ENCODE data around the gene BLID.

The BLID gene

GRCh38 chr11:122138744-122139594 is 23.0 kb upstream of the BLID start:
- no peak for DNase-seq

- DNase-seq: no peak
Observed at GRCh38 chr11:122137078-122137793, 21.2 kb upstream of the BLID start.

GRCh38 chr11:122131126-122131525 is 15.1 kb upstream of the BLID start:
- no peak for DNase-seq

DNA sequence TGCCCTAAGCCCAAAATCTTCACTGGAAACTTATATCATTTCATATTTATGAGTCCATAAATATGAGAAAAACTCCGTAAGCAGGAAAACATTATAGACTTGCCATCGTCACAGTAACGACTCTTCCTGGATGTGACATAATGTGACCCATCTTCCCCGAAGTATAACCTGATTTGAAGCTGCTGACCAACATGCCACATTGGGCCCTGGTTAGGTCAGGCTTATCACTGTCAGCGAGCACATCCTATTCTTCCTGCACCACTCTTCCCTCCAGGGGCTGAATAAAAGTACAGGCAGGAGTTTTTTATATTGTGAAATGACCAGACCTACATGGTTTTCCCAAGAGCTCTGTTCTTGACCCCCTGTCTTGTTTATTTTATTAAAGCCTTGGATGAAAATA is 12.1 kb upstream of the BLID start:
- DNase-seq: no peak

DNA sequence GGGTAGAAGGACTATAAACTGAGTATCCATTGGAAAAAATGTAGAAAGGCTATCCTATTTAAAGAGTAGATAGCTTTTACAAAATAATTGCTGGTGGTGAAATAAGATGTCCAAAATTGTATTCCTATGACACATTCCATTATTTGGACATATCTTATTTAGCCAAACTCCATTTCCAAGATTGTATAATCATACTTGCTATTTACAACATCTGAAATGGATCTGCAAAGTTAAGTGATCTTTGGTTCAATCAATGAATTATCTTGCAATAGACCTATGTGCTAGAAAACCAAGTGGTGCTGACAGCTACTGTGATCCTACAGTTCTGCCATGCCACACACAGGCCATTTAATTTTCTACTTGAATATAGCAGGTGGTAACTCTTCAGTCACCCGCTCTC is 11.0 kb upstream of the BLID start:
- no peak for DNase-seq

DNA sequence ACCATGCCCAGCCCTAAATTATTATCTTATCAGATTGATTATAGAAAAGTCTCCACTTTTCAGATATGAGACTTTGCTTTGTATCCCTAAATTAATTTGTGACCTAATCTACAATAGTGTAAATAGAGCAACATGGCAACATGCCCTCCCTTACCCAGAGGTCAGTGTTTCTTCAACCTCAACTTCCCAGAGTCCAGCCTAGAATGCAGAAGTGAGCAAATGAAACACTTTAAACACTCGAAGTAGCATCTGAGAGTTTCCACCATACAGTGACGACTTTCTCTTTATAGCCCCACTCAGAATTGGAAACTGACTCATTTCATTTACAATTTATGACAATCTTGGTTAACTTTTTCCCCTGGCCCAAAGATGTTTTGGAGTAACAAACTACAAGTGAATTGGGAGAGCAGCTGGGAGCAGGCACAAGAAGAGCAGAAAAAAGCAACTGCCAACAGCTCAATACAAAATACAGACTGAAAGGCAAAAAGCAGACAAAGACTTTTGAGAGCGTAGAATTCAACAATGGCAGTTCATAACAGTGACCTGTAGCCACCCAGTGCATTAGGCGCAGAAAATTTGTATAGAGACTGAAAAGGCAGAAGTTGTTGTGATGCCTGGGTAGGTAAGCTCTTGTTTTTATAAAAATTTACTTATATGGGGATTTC is 10.1 kb upstream of the BLID start:
- DNase-seq: peak in 1 of 2 donors; percentile 19

DNA sequence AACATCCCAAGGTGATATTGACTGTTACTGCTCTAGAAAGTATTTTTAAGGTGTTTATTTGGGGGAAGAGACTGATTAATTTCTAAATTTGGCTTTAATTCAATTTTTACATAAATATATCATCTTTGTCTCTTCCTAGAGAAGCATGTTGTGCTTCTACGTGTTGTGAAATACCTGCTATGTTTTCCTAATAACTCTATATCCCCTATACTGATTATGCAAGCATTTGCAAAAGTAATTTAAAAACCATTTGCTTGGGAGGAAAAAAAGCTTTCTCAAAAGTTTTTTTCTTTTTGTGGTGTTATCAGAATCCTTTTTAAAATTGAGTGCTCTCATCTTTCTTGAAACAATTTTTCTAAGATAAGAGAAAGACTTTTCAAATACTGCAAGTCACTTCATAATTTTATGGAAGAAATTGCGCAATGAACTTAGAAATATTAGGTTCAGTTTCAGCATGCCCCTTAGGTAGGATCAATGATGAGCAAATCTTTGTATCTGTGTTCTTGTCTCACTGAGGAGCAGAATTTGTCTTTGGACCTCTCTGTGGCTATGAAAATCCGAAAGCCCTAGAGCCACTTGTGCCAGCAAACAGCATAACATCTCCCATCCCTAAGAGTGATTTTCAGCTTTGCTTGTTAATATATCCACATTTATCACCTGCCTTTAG is 7.4 kb upstream of the BLID start:
- DNase-seq: no peak

DNA sequence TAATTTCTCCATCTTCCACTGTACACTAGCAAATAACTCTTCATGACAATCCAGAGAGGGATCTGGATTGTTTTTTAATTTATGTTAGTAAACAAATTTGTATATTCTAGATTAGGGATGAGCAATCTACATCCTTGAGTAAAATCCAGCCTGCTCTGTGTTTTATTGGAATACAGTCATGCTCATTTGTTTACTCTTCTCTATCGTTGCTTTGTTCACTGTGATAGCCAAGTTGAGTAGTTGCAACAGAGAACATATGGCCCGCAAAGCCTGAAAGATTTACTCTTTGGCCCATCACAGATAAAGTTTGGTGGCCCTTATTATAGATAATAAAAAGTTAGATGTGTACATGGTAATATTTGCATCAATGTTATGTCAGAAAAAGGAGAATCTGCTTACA is 6.2 kb upstream of the BLID start:
- no peak for DNase-seq

DNA sequence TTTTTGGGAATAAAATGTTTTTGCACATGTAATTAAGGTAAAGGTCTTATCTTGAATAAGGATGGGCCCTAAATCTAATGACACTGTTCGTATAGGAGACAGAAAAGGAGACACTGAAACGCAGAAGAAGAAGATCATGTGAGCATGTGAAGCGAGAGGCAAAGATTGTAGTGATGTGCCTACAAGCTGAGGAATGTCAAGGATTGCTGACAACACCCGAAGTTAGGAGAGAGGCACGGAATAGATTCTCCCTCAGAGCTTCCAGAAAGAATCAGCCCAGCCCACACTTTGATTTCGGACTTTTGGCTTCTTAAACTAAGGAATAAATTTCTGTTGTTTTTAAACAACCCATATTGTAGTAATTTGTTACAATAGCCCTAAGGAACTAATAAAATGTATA is 4.1 kb upstream of the BLID start:
- no peak for DNase-seq

GRCh38 chr11:122116591-122116990 is 576 bp upstream of the BLID start:
- no peak for DNase-seq

DNA sequence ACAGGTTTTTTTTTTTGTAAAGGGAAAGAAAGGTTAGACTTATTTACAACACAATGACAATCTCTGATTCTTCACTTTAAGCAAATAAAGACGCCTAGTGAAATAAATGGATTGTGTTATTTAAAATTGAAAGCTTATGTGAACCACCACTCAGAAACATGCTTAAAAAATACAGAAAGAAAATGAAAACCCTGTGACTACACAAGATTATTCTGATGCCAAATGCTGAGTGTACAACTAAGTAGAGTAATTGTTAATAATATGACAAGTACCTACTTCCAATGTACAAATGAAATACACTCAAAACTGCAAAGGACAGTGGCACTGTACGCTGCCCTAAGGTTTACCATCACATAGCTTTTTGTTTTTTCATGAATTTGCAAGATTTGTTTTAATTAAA is 1.0 kb downstream of the BLID start:
- DNase-seq: no peak

- DNase-seq: no peak
Observed at GRCh38 chr11:122113836-122114825, 1.9 kb downstream of the BLID start.

GRCh38 chr11:122112470-122113365 is 3.3 kb downstream of the BLID start:
- DNase-seq: peak; percentile 20 to 24

GRCh38 chr11:122109932-122110331 is 6.1 kb downstream of the BLID start:
- DNase-seq: no peak

- DNase-seq: no peak
Observed at GRCh38 chr11:122108828-122109227, 7.2 kb downstream of the BLID start.

GRCh38 chr11:122108192-122108799 is 7.7 kb downstream of the BLID start:
- DNase-seq: peak in 1 of 2 donors; percentile 58

DNA sequence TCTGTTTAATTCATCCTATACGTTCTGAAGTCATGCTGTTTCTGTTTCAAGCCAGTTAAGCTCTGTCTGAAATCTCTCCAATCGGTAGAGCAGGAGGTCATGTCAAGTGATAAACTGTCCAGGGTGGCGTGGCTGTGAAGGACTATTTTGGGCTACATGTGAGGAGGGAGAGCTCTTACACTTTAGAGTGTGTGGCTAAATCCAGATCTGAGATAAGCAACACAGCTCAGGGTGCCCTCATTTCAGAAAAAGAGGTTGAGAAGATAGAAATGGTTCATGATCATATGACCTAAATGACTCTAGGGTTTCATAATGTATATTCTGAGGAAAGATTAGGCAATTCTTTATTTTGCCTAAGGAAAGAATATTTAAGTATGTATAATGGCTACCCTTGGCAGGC is 8.4 kb downstream of the BLID start:
- peak; percentile 14 to 31 for DNase-seq

DNA sequence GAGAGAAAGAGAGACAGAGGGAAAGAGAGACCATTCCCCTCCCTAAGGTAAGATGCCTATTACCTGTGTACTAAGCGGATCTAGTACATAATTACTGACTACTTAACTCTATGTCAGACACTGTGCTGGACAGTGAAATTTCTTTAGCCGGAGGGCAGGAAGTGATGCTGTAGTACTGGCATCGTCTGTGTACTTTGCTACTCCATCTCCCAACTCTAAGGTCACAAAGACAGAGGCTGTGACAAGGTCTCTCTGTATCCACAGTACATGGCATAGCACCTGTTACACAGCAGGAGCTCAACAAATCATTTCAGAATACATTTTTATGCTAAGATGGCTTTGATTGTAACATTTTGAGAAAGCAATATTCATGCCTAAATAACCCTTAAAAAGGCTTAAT is 9.0 kb downstream of the BLID start:
- DNase-seq: no peak

GRCh38 chr11:122105044-122105758 is 10.8 kb downstream of the BLID start:
- DNase-seq: no peak

DNA sequence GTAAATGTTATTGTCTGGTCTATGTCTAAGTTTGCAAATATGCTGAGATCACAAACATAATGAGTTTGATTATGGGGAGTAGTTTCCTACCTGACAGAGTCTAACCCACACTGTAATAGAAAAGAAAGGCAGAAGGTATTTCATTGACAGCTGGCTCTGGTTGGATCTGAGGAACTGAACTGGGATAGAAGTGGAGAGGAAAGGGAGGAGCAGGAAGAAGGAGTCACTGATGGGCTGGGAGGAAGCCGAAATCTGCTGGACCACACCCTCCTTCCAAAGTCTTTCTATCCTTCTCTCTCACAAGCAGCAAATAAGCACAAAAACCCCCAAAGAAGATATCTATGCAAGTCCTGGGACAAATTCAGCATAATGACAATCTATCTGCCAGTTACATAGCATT is 11.7 kb downstream of the BLID start:
- DNase-seq: no peak

Measured in inflammatory macrophage treated with lipopolysaccharide for 1 hour (primary cell).